ENCODE results near the gene HTRA1. TPM values are rescaled to one million over a fixed set of nuclear protein-coding genes. Genes with fewer than 3 reads are reported as not detected.

Gene HTRA1
- polyA plus RNA-seq, 1 experiment = 128 TPM

DNA sequence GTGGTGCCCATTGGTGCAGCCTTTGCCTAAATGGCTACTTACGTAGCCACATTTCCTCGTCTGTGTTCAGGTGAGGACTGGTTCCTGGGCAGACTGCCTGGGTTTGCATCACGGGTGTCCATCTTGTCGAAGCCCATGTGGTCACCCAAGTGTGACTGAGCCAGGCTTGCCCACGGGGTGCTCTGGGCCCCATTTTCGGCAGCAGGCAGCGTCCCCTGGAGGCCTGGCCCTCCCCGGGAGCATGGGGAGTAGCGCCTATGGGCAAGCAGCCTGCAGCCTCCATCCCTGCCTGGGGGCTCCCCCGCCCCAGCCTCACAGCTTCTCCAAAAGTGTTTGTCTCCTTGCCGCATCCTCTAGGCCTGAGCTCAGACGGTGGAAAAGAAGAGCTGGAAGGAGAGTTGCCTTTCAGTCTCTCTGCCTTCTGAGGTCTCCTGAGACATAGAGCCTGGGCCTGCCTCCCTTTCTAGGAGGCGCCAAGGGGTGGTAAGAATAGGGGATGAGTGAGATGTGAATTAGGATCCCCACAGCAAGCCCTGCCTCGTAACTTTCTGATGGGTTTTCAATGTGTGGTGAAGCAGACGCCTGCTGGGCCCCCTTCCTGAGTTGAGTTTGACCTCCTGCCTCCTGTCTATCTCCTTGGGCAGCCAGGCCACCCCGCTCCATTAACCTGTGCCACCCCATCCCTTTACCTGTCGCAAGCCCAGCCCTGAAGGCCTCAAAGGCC lies 42.7 kb downstream of the HTRA1 start:
- Histone ChIP-seq H3K27me3 (ENCODE audit: control insufficient read depth, insufficient read depth, low read length) (no peaks in the 10 kb centered on the region), H3K4me3 (ENCODE audit: low read depth, low read length) (no peak overlapping the region), H3K36me3 (ENCODE audit: control insufficient read depth, insufficient read depth, low read length) (no peaks in the 10 kb centered on the region)
- no peak for DNase-seq (ENCODE audit: low read depth)
- no peak for TF ChIP-seq CTCF (IDR thresholded peaks at IDR 0.05; ENCODE audit: insufficient read depth, low read depth, low read length)
- POLR2A ChIA-PET = no interaction called here
- CTCF ChIA-PET = interaction anchor here (1.0 to 2.6 kb wide), 3 partner anchors 9 to 61 kb away, joined by 3 to 10 read pairs (median 4); no protein-coding TSS in a partner anchor

GRCh38 chr10:122504610-122504950 lies 43.2 kb downstream of the HTRA1 start:
- ChIA-PET POLR2A (interaction anchor here (0.6 kb wide), 1 partner anchor 86 kb away, joined by 3 read pairs; no protein-coding TSS in a partner anchor), CTCF (interaction anchor here (0.6 to 2.6 kb wide), 3 partner anchors 16 to 210 kb away, joined by 3 to 10 read pairs (median 3); no protein-coding TSS in a partner anchor)
- peak; percentile 51 for DNase-seq (ENCODE audit: low read depth)
- no peaks in the 10 kb centered on the region for H3K36me3 ChIP-seq (ENCODE audit: control insufficient read depth, insufficient read depth, low read length)
- TF ChIP-seq CTCF (IDR thresholded peaks at IDR 0.05; ENCODE audit: insufficient read depth, low read depth, low read length) = no peak
- no peak overlapping the region for H3K4me3 ChIP-seq (ENCODE audit: low read depth, low read length)
- H3K27me3 ChIP-seq (ENCODE audit: control insufficient read depth, insufficient read depth, low read length) = no peaks in the 10 kb centered on the region

DNA sequence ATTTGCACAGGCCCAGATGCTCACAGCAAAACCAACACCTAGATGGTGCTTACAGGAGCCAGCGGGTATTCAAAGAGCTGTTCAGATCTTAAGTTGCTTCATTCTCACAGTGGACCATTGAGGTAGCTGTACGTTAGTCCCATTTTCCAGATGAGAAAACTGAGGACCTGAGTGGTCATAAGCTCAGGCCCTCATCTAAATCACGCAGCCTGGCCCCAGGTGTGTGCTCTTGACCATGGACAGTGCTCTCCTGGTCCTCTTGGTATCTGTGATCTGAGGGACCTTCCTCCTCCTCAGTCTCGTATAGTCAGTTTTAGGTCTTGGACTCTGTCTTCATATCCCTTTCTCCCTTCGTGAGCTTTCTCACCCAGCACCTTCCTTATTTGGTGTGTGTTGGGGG lies 43.7 kb downstream of the HTRA1 start:
- no peaks in the 10 kb centered on the region for H3K36me3 ChIP-seq (ENCODE audit: control insufficient read depth, insufficient read depth, low read length)
- no peak for TF ChIP-seq CTCF (IDR thresholded peaks at IDR 0.05; ENCODE audit: insufficient read depth, low read depth, low read length)
- ChIA-PET CTCF (interaction anchor here (0.6 to 2.6 kb wide), 3 partner anchors 15 to 210 kb away, joined by 3 to 10 read pairs (median 3); no protein-coding TSS in a partner anchor), POLR2A (interaction anchor here (0.6 kb wide), 1 partner anchor 86 kb away, joined by 3 read pairs; no protein-coding TSS in a partner anchor)
- no peaks in the 10 kb centered on the region for H3K27me3 ChIP-seq (ENCODE audit: control insufficient read depth, insufficient read depth, low read length)
- H3K4me3 ChIP-seq (ENCODE audit: low read depth, low read length) = no peak overlapping the region
- DNase-seq (ENCODE audit: low read depth) = no peak

- Histone ChIP-seq H3K4me3 (ENCODE audit: low read depth, low read length) (no peak overlapping the region), H3K36me3 (ENCODE audit: control insufficient read depth, insufficient read depth, low read length) (peaks cover 1% of the 10 kb centered on the region), H3K27me3 (ENCODE audit: control insufficient read depth, insufficient read depth, low read length) (no peaks in the 10 kb centered on the region)
- CTCF ChIA-PET = interaction anchor here (2.6 kb wide), 1 partner anchor 59 kb away, joined by 10 read pairs; no protein-coding TSS in a partner anchor
- no peak for TF ChIP-seq CTCF (IDR thresholded peaks at IDR 0.05; ENCODE audit: insufficient read depth, low read depth, low read length)
- POLR2A ChIA-PET = no interaction called here
- DNase-seq (ENCODE audit: low read depth) = no peak
These were observed 44.7 kb downstream of the HTRA1 start for GRCh38 chr10:122505885-122506645.

GRCh38 chr10:122507616-122508015 lies 46.3 kb downstream of the HTRA1 start:
- CTCF ChIA-PET = interaction anchor here (0.7 kb wide), 1 partner anchor 209 kb away, joined by 4 read pairs; no protein-coding TSS in a partner anchor

More at GRCh38 chr10:122507616-122508015, 46.3 kb downstream of the HTRA1 start:
- no peak for TF ChIP-seq CTCF (IDR thresholded peaks at IDR 0.05; ENCODE audit: insufficient read depth, low read depth, low read length)
- Histone ChIP-seq H3K36me3 (ENCODE audit: control insufficient read depth, insufficient read depth, low read length) (peaks cover 1% of the 10 kb centered on the region), H3K4me3 (ENCODE audit: low read depth, low read length) (no peak overlapping the region), H3K27me3 (ENCODE audit: control insufficient read depth, insufficient read depth, low read length) (no peaks in the 10 kb centered on the region)
- no peak for DNase-seq (ENCODE audit: low read depth)
- POLR2A ChIA-PET = no interaction called here

Data from BJ (cell line).